A673 (cell line): Measurements from ENCODE around the gene PHF14.

Experiments
- CTCF ChIP-seq: fragments of 300-800, 200-600 bp; sonication (generic); conservative IDR thresholded peaks from 2 replicates; pipeline ENCODE4 v1.5.1; 2017; ENCODE audit warnings: low read depth, mild to moderate bottlenecking, antibody characterized with exemption, low read length, moderate library complexity, mixed read lengths
- EZH2 ChIP-seq: fragments of 200-600 bp; sonication (generic); IDR thresholded peaks from 2 replicates; pipeline ENCODE4 v1.6.1; 2017; ENCODE audit warnings: borderline replicate concordance, low read depth, mild to moderate bottlenecking, mixed read lengths, antibody characterized with exemption, low read length; ENCODE audit not compliant: poor library complexity, severe bottlenecking

DNA sequence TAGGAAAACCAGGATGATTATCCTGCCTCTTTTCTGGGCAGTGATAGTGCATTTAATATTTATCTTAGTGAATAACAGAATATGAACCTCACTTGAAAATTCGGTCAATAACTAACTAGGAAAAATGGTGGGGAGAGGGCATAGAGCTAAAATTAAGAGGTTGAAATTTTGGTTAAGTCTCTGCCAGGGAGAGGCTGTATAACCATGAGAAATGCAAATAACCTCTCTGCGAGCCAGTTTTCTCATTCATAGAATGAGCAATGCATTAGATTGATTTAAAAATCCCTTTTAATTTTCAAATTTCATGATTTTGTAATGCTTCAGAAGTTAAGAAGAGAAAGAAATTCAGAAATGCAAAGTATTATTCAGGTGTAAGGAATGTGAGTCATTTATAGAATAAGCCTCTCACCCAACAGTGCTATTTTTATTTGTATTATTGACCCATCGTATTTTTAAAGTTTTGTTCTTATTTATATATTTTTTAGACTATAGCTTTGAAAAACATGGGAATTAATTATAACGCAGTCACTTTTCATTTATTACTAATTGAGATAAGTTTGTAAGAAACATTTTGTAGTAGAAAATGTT lies 104.7 kb downstream of the PHF14 start:
- TF ChIP-seq CTCF (no peak), EZH2 (no peak)
